Stomach (tissue), 19 donors: ENCODE results near the gene TTC13. TPM values are rescaled to one million over a fixed set of nuclear protein-coding genes. Genes with fewer than 3 reads are reported as not detected.
A peak's percentile ranks its signal among the peaks of the same experiment; 100 is the strongest.

Experiments
- DNase-seq, 2 donors: peaks; one replicate each; pipeline versions ENCODE4 v3.0.0 to v3.0.0-alpha.2; 2013 to 2019
- H3K27ac ChIP-seq, 5 donors: fragments of 200-600 bp in 4 of 5; sonication (generic) in 4 of 5; one replicate each; pipeline ENCODE4 v1.5.1; 2013 to 2019; ENCODE audit warnings: mild to moderate bottlenecking in 1 of 5, moderate library complexity in 1 of 5
- H3K27me3 ChIP-seq, 3 donors: fragments of 200-600 bp; sonication (generic); one replicate each; pipeline ENCODE4 v1.5.1; 2017 to 2019; ENCODE audit warnings: mixed run types in 1 of 3
- H3K36me3 ChIP-seq, 4 donors: fragments of 200-600 bp; sonication (generic); 1 replicate in 3 of 4; 2 replicates in 1 of 4; pipeline ENCODE4 v1.5.1; 2016 to 2019
- H3K4me1 ChIP-seq, 4 donors: fragments of 200-600 bp; sonication (generic); one replicate each; pipeline ENCODE4 v1.5.1; 2016 to 2019
- H3K4me3 ChIP-seq, 4 donors: fragments of 200-600 bp; sonication (generic) in 3 of 4; one replicate each; pipeline ENCODE4 v1.5.1; 2016 to 2019; ENCODE audit warnings: mild to moderate bottlenecking in 1 of 4
- H3K9me3 ChIP-seq, 4 donors: fragments of 200-600 bp; sonication (generic); one replicate each; pipeline ENCODE4 v1.5.1; 2016 to 2019
- CTCF ChIP-seq, 7 experiments: fragments of 450-650 bp in 4 of 7; fragments of 200-600 bp in 3 of 7; sonication (generic) in 3 of 7; IDR thresholded peaks; one replicate each; pipeline ENCODE4 v1.5.1; 2016 to 2019; ENCODE audit warnings: antibody characterized with exemption in 7 of 7, control low read depth in 2 of 7, mild to moderate bottlenecking in 1 of 7
- EP300 ChIP-seq: sonication (generic); formaldehyde crosslinking; IDR thresholded peaks from one replicate; pipeline ENCODE4 v1.6.1; 2017; ENCODE audit warnings: antibody characterized with exemption
- POLR2A ChIP-seq, 4 donors: fragments of 450-650 bp; IDR thresholded peaks; one replicate each; pipeline ENCODE4 v1.6.1; 2016; ENCODE audit warnings: antibody characterized with exemption in 4 of 4, control low read depth in 2 of 4, mild to moderate bottlenecking in 1 of 4, moderate library complexity in 1 of 4
- POLR2AphosphoS5 ChIP-seq, 3 donors: sonication (generic); formaldehyde crosslinking; IDR thresholded peaks; one replicate each; pipeline ENCODE4 v1.6.1; 2016; ENCODE audit warnings: antibody characterized with exemption in 3 of 3
- WGBS, 5 donors: extraction: QIAGEN DNeasy Blood & Tissue Kit in 3 of 5; methylation state at CpG; one replicate each; pipeline versions ENCODE4 v1.1.5 to v1.1.7; 2013 to 2018; 5-methylcytosine and 5-hydroxymethylcytosine counted together
- intact Hi-C: fragments of 100-400 bp; cut with DNase I; formaldehyde crosslinking; loops from one replicate; pipeline ENCODE4 v1.15.1; 2023; ENCODE audit warnings: low total_unique reads
- long read RNA-seq, 10 donors: transcript quantifications; one replicate each; lab custom pipeline, GENCODE V29; 2026
- polyA plus RNA-seq, 3 donors: library from polyadenylated mRNA; stranded (reverse); fragments of 200-250 nt; gene quantifications; one replicate each; pipeline ENCODE4 v1.2.3, GENCODE V29; 2013
- total RNA-seq, 5 donors: library from RNA; depleted of rRNA; stranded (reverse); fragments of >200 nt; gene quantifications; one replicate each; pipeline versions ENCODE4 v1.1.0 to v1.2.3, GENCODE V29; 2014 to 2016
- donor health status: healthy with polysubstance abuse.
- donor health status: Bipolar disorder and iron deficiency.
- donor health status: healthy.

TTC13 gene
- total RNA-seq = 100 to 1,000 TPM in 1 of 5 donors, 10 to 100 TPM in 4; 23.9 to 117 (median 53.3) TPM
- 1 to 10 TPM; 2.1 to 9.3 (median 3.9) TPM for polyA plus RNA-seq
- long read RNA-seq, donor 1 = 0 reads
- long read RNA-seq, donor 2, partial matches to known transcripts = 0 of 1 reads
- long read RNA-seq, donor 2, other reads (novel, unspliced or antisense) = 0 of 1 reads
- long read RNA-seq, donor 3, partial matches to known transcripts = 0 of 1 reads
- long read RNA-seq, donor 3, other reads (novel, unspliced or antisense) = 0 of 1 reads
- long read RNA-seq, donor 4 = 0 reads
- long read RNA-seq, donor 5 = 0 reads
- long read RNA-seq, donor 6 = 0 reads
- long read RNA-seq, donor 7 = 0 reads
- long read RNA-seq, donor 8, partial matches to known transcripts = 0 of 1 reads
- long read RNA-seq, donor 8, other reads (novel, unspliced or antisense) = 0 of 1 reads
- long read RNA-seq, donor 9 = 0 reads
- long read RNA-seq, donor 10, partial matches to known transcripts = 0 of 1 reads
- long read RNA-seq, donor 10, other reads (novel, unspliced or antisense) = 0 of 1 reads

GRCh38 chr1:230978491-230979388, at the start of gene TTC13, which contains the start of gene ARV1:
Gene TTC13, minus strand, starts transcription at chr1:230978861. Its CDS starts 31 bp downstream, at chr1:230978830.
Gene ARV1, plus strand, starts transcription at chr1:230979094. Its CDS starts 12 bp downstream, at chr1:230979106.
- 0 to 1% (median 0%) methylated on average over 17 to 79 of the region's 79 CpGs for WGBS, 5 donors
- Histone ChIP-seq H3K9me3 (no peaks in the 10 kb centered on the region), H3K4me1 (peaks cover 6 to 41% (median 37%) of the 10 kb centered on the region in 4 donors), H3K27ac (peak within 1 kb of the TSS; percentile 78 to 92 (median 85)), H3K36me3 (peaks cover 0 to 24% (median 12%) of the 10 kb centered on the region in 4 donors), H3K4me3 (peak within 1 kb of the TSS; percentile 86 to 97 (median 90)), H3K27me3 (no peaks in the 10 kb centered on the region)
- TF ChIP-seq CTCF (IDR thresholded peaks at IDR 0.05) = peak in 4 of 7 experiments; percentile 10 to 69 (median 40)
- peak; percentile 63 to 93 (median 90) for TF ChIP-seq POLR2AphosphoS5 (IDR thresholded peaks at IDR 0.05)
- TF ChIP-seq POLR2A (IDR thresholded peaks at IDR 0.05) = peak in 2 of 4 donors; percentile 24 to 61
- no peak for TF ChIP-seq EP300
- intact Hi-C loops = no loop called here
- DNase-seq = peak; percentile 99

DNA sequence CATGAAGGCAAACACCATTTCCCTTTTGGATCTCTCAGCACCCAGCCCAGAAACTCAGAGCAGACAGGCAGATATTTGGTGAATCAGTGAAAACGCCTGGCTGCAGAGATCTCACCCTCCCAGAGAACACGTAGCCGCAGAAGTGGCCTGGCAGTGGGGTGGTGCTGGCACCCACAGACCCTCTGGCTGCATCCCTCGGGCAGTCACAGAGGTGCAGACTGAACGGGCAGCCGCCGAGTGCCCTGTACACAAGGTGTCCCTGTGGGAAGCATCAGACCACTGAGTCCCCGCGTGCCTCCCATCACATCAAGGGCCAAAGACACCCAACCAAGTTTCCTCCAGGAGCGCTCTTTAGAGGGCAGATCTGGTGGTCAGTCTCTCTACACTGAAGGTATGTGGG, 49.3 kb upstream of the TTC13 start:
- 90 to 98% (median 97%) methylated on average over 5 to 10 of the region's 10 CpGs for WGBS, 5 donors
- Histone ChIP-seq H3K27ac (peak overlapping the region in 1 of 5 donors; percentile 8), H3K36me3 (no peaks in the 10 kb centered on the region), H3K4me1 (peaks cover 0 to 1% (median 0%) of the 10 kb centered on the region in 4 donors), H3K27me3 (no peaks in the 10 kb centered on the region), H3K4me3 (no peak overlapping the region), H3K9me3 (no peaks in the 10 kb centered on the region)
- intact Hi-C loops = no loop called here
- no peak for TF ChIP-seq EP300
- TF ChIP-seq CTCF (IDR thresholded peaks at IDR 0.05) = no peak
- no peak for TF ChIP-seq POLR2AphosphoS5 (IDR thresholded peaks at IDR 0.05)
- TF ChIP-seq POLR2A (IDR thresholded peaks at IDR 0.05) = no peak
- DNase-seq = no peak

- intact Hi-C loops = no loop called here
- Histone ChIP-seq H3K4me1 (no peaks in the 10 kb centered on the region), H3K27ac (no peak overlapping the region), H3K27me3 (no peaks in the 10 kb centered on the region), H3K9me3 (no peaks in the 10 kb centered on the region), H3K4me3 (no peak overlapping the region), H3K36me3 (no peaks in the 10 kb centered on the region)
- 80 to 90% (median 84%) methylated on average over 23 of the region's 23 CpGs for WGBS, 5 donors
- no peak for TF ChIP-seq EP300
- no peak for TF ChIP-seq POLR2AphosphoS5 (IDR thresholded peaks at IDR 0.05)
- TF ChIP-seq CTCF (IDR thresholded peaks at IDR 0.05) = no peak
- TF ChIP-seq POLR2A (IDR thresholded peaks at IDR 0.05) = no peak
- no peak for DNase-seq
These were observed 48.7 kb upstream of the TTC13 start for GRCh38 chr1:231027136-231027925.
